GM23338 (cell line): ENCODE results near the gene DSC2.

Source experiments
- CREB1 ChIP-seq: fragments of 250-450 bp; sonication (Bioruptor Pico); IDR thresholded peaks from 2 replicates; pipeline ENCODE4 v1.5.0; 2020; ENCODE audit warnings: low read depth, mild to moderate bottlenecking, moderate library complexity
- EZH2 ChIP-seq: fragments of 200-600 bp; sonication (generic); IDR thresholded peaks from one replicate; pipeline ENCODE4 v1.8.0; 2017; ENCODE audit warnings: antibody characterized with exemption, mild to moderate bottlenecking, low read depth; ENCODE audit not compliant: unreplicated experiment
- EZH2phosphoT487 ChIP-seq: fragments of 200-600 bp; sonication (generic); IDR thresholded peaks from one replicate; pipeline ENCODE4 v1.8.1; 2018; ENCODE audit warnings: antibody characterized with exemption; ENCODE audit not compliant: unreplicated experiment
- NANOG ChIP-seq: IDR thresholded peaks from 2 replicates; pipeline ENCODE4 v1.6.1; 2016; ENCODE audit warnings: antibody characterized with exemption, borderline replicate concordance
- POLR2AphosphoS5 ChIP-seq: IDR thresholded peaks from 2 replicates; pipeline ENCODE4 v1.6.1; 2016; ENCODE audit warnings: antibody characterized with exemption, low read depth
- REST ChIP-seq: IDR thresholded peaks from one replicate; pipeline ENCODE4 v1.6.1; 2018; ENCODE audit warnings: antibody characterized with exemption; ENCODE audit not compliant: unreplicated experiment
- STAT1 ChIP-seq: IDR thresholded peaks from one replicate; pipeline ENCODE4 v1.6.1; 2016; ENCODE audit warnings: antibody characterized with exemption; ENCODE audit not compliant: unreplicated experiment
- ZNF114 ChIP-seq: fragments of 250-450 bp; sonication (Bioruptor Pico); IDR thresholded peaks from 2 replicates; pipeline ENCODE4 v1.5.0; 2020; ENCODE audit warnings: mild to moderate bottlenecking, moderate library complexity
- TF ChIP-seq, protein P1 (sequence below), 2 experiments: fragments of 200-600 bp in 1 of 2; sonication (generic) in 1 of 2; conservative IDR thresholded peaks; 2 replicates each; pipeline versions ENCODE4 v1.5.1 to v1.6.1; 2016 to 2017; ENCODE audit warnings: antibody characterized with exemption in 2 of 2, low read depth in 2 of 2, mild to moderate bottlenecking in 2 of 2, moderate library complexity in 1 of 2
- TF ChIP-seq, protein P2 (sequence below): IDR thresholded peaks from 2 replicates; pipeline ENCODE4 v1.6.1; 2016; ENCODE audit warnings: antibody characterized with exemption

GRCh38 chr18:31129398-31130115 lies 27.3 kb upstream of the DSC2 start:
- no peak for TF ChIP-seq STAT1
- no peak for TF ChIP-seq EZH2phosphoT487
- TF ChIP-seq, protein P1, sequence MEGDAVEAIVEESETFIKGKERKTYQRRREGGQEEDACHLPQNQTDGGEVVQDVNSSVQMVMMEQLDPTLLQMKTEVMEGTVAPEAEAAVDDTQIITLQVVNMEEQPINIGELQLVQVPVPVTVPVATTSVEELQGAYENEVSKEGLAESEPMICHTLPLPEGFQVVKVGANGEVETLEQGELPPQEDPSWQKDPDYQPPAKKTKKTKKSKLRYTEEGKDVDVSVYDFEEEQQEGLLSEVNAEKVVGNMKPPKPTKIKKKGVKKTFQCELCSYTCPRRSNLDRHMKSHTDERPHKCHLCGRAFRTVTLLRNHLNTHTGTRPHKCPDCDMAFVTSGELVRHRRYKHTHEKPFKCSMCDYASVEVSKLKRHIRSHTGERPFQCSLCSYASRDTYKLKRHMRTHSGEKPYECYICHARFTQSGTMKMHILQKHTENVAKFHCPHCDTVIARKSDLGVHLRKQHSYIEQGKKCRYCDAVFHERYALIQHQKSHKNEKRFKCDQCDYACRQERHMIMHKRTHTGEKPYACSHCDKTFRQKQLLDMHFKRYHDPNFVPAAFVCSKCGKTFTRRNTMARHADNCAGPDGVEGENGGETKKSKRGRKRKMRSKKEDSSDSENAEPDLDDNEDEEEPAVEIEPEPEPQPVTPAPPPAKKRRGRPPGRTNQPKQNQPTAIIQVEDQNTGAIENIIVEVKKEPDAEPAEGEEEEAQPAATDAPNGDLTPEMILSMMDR (conservative IDR thresholded peaks at IDR 0.05; ENCODE audit: low read depth in 2 of 2): no peak
- no peak for TF ChIP-seq NANOG
- TF ChIP-seq EZH2: no peak
- TF ChIP-seq POLR2AphosphoS5: no peak
- TF ChIP-seq REST: no peak
- TF ChIP-seq, protein P2, sequence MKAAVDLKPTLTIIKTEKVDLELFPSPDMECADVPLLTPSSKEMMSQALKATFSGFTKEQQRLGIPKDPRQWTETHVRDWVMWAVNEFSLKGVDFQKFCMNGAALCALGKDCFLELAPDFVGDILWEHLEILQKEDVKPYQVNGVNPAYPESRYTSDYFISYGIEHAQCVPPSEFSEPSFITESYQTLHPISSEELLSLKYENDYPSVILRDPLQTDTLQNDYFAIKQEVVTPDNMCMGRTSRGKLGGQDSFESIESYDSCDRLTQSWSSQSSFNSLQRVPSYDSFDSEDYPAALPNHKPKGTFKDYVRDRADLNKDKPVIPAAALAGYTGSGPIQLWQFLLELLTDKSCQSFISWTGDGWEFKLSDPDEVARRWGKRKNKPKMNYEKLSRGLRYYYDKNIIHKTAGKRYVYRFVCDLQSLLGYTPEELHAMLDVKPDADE: no peak
- TF ChIP-seq ZNF114 (CRISPR knock-in tag): no peak
- no peak for TF ChIP-seq CREB1 (CRISPR knock-in tag)
